ENCODE measurements around the gene PNMA8C. TPM values are rescaled to one million over a fixed set of nuclear protein-coding genes. Genes with fewer than 3 reads are reported as not detected.

The PNMA8C gene
- polyA plus RNA-seq, 2 of the 4 experiments (the other 2 are of a cell fraction), result 0.01 TPM; not detected in 1

DNA sequence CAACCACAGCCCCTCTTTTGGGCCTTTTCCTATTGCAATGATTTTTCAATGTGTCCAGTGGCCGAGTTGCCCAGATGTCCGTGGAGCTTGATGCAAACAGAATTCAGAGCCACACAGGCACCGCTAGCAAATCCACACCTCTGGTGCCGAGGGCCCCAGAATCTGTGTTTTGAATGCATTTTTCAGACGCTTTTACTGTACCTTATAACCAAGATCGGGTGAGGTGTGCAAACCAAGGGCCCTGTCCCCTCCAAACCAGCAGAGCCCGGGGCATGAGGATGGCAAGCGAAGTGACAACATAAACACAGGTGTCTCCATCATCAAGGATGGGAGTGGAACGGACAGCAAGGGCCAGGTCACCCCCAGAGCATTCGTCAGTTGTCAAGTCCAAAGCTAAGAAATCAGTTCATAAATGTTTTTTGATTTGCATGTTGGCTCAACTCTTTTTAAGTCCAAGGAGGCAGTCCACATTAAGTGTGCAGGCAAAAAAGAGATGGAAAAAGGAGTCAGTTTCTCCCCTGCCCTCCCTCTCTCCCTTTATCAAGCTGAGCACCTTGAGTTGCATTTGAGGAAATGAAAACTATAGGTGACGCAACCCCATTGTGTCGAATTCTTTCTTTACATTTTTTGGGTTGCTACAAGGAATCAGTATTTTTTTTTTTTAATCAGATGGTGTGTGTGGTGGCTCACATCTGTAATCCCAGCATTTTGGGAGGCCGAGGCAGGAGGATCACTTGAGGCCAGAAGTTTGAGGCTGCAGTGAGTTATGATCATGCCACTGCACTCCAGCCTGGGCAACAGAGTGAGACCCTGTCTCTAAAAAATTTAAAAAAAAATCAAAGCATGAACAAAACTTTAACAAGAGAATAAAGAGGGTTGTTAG is 18.3 kb downstream of the PNMA8C start (continued):
- TF ChIP-seq, protein P1, sequence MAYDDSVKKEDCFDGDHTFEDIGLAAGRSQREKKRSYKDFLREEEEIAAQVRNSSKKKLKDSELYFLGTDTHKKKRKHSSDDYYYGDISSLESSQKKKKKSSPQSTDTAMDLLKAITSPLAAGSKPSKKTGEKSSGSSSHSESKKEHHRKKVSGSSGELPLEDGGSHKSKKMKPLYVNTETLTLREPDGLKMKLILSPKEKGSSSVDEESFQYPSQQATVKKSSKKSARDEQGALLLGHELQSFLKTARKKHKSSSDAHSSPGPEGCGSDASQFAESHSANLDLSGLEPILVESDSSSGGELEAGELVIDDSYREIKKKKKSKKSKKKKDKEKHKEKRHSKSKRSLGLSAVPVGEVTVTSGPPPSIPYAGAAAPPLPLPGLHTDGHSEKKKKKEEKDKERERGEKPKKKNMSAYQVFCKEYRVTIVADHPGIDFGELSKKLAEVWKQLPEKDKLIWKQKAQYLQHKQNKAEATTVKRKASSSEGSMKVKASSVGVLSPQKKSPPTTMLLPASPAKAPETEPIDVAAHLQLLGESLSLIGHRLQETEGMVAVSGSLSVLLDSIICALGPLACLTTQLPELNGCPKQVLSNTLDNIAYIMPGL (CRISPR knock-in tag; IDR thresholded peaks at IDR 0.05; ENCODE audit: borderline replicate concordance), result no peak
- TF ChIP-seq, protein P2, sequence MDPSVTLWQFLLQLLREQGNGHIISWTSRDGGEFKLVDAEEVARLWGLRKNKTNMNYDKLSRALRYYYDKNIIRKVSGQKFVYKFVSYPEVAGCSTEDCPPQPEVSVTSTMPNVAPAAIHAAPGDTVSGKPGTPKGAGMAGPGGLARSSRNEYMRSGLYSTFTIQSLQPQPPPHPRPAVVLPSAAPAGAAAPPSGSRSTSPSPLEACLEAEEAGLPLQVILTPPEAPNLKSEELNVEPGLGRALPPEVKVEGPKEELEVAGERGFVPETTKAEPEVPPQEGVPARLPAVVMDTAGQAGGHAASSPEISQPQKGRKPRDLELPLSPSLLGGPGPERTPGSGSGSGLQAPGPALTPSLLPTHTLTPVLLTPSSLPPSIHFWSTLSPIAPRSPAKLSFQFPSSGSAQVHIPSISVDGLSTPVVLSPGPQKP (IDR thresholded peaks at IDR 0.05; ENCODE audit: low read depth, low read length), result no peak
- no peak for TF ChIP-seq JUNB (IDR thresholded peaks at IDR 0.05)

DNA sequence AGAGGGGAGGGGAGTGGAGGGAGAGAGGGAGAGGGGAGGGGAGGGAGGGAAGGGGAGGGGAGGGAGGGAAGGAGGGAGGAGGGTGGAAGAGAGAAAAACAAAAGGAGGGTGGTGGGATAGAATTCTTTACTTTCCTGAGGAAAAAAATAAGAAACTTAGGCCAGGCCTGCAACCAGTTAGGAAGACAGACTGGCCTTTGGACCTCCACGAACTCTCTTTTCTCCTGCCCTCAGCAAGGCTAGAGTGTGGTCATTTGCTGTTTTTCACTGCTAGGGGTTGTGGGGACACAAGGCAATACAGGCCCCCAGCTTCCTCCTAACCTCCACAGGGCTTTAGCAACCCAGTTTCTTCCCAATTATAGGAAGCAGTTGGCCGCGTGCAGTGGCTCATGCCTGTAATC is 19.5 kb downstream of the PNMA8C start:
- H3K4me2 ChIP-seq, result no peak overlapping the region
- no peaks in the 10 kb centered on the region for H3K4me1 ChIP-seq
- POLR2A ChIA-PET, result no interaction called here
- H3K27ac ChIP-seq, result peak overlapping the region in 1 of 2 experiments; percentile 29; a peak in 1 of 6 replicates
- WGBS (ENCODE audit: missing lambda C conversion rate), result 55% methylated on average over 3 of the region's 3 CpGs
- CTCF ChIA-PET, result interaction anchor here (2.2 to 22.6 kb wide), 5 partner anchors 12 to 82 kb away, joined by 5 to 501 read pairs (median 19); partner anchors contain the start of gene PNMA8A
- no peaks in the 10 kb centered on the region for H3K9me3 ChIP-seq
- TF ChIP-seq, protein P3, sequence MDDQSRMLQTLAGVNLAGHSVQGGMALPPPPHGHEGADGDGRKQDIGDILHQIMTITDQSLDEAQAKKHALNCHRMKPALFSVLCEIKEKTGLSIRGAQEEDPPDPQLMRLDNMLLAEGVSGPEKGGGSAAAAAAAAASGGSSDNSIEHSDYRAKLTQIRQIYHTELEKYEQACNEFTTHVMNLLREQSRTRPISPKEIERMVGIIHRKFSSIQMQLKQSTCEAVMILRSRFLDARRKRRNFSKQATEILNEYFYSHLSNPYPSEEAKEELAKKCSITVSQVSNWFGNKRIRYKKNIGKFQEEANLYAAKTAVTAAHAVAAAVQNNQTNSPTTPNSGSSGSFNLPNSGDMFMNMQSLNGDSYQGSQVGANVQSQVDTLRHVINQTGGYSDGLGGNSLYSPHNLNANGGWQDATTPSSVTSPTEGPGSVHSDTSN (IDR thresholded peaks at IDR 0.05), result no peak
- no peak for TF ChIP-seq FOXS1 (CRISPR knock-in tag; IDR thresholded peaks at IDR 0.05)
- TF ChIP-seq BHLHE40 (IDR thresholded peaks at IDR 0.05; ENCODE audit: low read depth, low read length), result no peak
- TF ChIP-seq, protein P4, sequence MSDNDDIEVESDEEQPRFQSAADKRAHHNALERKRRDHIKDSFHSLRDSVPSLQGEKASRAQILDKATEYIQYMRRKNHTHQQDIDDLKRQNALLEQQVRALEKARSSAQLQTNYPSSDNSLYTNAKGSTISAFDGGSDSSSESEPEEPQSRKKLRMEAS (IDR thresholded peaks at IDR 0.05), result no peak
- TF ChIP-seq JUNB (IDR thresholded peaks at IDR 0.05), result no peak
- no peak for TF ChIP-seq CHD4 (IDR thresholded peaks at IDR 0.05; ENCODE audit: borderline replicate concordance)
- no peak for TF ChIP-seq RAD21 (conservative IDR thresholded peaks at IDR 0.05 in 1 of 2, IDR thresholded peaks at IDR 0.05 in 1 of 2)
- TF ChIP-seq, protein P2 (IDR thresholded peaks at IDR 0.05; ENCODE audit: low read depth, low read length), result no peak
- TF ChIP-seq NR3C1 (IDR thresholded peaks at IDR 0.05), result no peak
- no peak for TF ChIP-seq POLR2AphosphoS2 (conservative IDR thresholded peaks at IDR 0.05; ENCODE audit: low read length)
- no peak for TF ChIP-seq MYC (IDR thresholded peaks at IDR 0.05; ENCODE audit: borderline replicate concordance, low read length)
- TF ChIP-seq RNF2 (IDR thresholded peaks at IDR 0.05; ENCODE audit: borderline replicate concordance, low read depth), result no peak
- TF ChIP-seq, protein P5, sequence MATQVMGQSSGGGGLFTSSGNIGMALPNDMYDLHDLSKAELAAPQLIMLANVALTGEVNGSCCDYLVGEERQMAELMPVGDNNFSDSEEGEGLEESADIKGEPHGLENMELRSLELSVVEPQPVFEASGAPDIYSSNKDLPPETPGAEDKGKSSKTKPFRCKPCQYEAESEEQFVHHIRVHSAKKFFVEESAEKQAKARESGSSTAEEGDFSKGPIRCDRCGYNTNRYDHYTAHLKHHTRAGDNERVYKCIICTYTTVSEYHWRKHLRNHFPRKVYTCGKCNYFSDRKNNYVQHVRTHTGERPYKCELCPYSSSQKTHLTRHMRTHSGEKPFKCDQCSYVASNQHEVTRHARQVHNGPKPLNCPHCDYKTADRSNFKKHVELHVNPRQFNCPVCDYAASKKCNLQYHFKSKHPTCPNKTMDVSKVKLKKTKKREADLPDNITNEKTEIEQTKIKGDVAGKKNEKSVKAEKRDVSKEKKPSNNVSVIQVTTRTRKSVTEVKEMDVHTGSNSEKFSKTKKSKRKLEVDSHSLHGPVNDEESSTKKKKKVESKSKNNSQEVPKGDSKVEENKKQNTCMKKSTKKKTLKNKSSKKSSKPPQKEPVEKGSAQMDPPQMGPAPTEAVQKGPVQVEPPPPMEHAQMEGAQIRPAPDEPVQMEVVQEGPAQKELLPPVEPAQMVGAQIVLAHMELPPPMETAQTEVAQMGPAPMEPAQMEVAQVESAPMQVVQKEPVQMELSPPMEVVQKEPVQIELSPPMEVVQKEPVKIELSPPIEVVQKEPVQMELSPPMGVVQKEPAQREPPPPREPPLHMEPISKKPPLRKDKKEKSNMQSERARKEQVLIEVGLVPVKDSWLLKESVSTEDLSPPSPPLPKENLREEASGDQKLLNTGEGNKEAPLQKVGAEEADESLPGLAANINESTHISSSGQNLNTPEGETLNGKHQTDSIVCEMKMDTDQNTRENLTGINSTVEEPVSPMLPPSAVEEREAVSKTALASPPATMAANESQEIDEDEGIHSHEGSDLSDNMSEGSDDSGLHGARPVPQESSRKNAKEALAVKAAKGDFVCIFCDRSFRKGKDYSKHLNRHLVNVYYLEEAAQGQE (IDR thresholded peaks at IDR 0.05), result no peak
- TF ChIP-seq HDAC2 (IDR thresholded peaks at IDR 0.05), result no peak
- TF ChIP-seq SREBF2 (IDR thresholded peaks at IDR 0.05), result no peak
- no peak for TF ChIP-seq ESRRA (IDR thresholded peaks at IDR 0.05; ENCODE audit: borderline replicate concordance, low read length)
- TF ChIP-seq TFCP2L1 (CRISPR knock-in tag; IDR thresholded peaks at IDR 0.05), result no peak
- no peak for TF ChIP-seq SMC3 (IDR thresholded peaks at IDR 0.05)
- DNase-seq (ENCODE audit: low read depth in 1 of 2, low spot score in 1 of 2), result no peak
- ATAC-seq, result no peak
- no peak for FAIRE-seq
- H3K4me3 ChIP-seq, result no peak overlapping the region
